Liver (tissue), 3 donors: ENCODE results near the gene MNAT1.

Experiments used
- ATF3 ChIP-seq: IDR thresholded peaks from 2 replicates; pipeline ENCODE4 v1.6.1; 2016; ENCODE audit warnings: antibody characterized with exemption
- CTCF ChIP-seq: fragments of 150-350 bp; IDR thresholded peaks from 2 replicates; pipeline ENCODE4 v1.5.1; 2017; ENCODE audit warnings: improper control_type of control experiment, low read depth, low read length; ENCODE audit not compliant: missing input control
- TF ChIP-seq, protein P1 (sequence below): IDR thresholded peaks from 2 replicates; pipeline ENCODE4 v1.6.1; 2016; ENCODE audit warnings: antibody characterized with exemption
- donor health status: healthy.
- donor health status: healthy.

- no peak for TF ChIP-seq CTCF
- TF ChIP-seq ATF3, result no peak
- TF ChIP-seq, protein P1, sequence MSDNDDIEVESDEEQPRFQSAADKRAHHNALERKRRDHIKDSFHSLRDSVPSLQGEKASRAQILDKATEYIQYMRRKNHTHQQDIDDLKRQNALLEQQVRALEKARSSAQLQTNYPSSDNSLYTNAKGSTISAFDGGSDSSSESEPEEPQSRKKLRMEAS, result no peak
Observed at GRCh38 chr14:60926002-60926401, 191.4 kb downstream of the MNAT1 start.
